MM.1S (cell line): ENCODE results near the gene GPT2.

Source experiments
- DNase-seq: peaks from one replicate; pipeline ENCODE4 v3.0.0-alpha.2; 2015
- H2AFZ ChIP-seq: fragments of 300-600 bp; sonication (generic); 2 replicates; pipeline ENCODE4 v1.6.0; 2016; ENCODE audit warnings: antibody characterized with exemption, low read length
- H3F3A ChIP-seq: fragments of 300-600 bp; sonication (generic); 2 replicates; pipeline ENCODE4 v1.6.1; 2016; ENCODE audit warnings: mild to moderate bottlenecking, antibody characterized with exemption, low read length, moderate library complexity, mixed read lengths; ENCODE audit not compliant: insufficient read depth
- H3K27ac ChIP-seq: fragments of 300-600 bp; sonication (generic); 2 replicates; pipeline ENCODE4 v1.5.1; 2016; ENCODE audit warnings: mild to moderate bottlenecking, low read length
- H3K27me3 ChIP-seq: fragments of 300-600 bp; sonication (generic); replicated peaks from 2 replicates; pipeline ENCODE4 v1.6.0; 2016; ENCODE audit warnings: low read length; ENCODE audit not compliant: insufficient read depth
- H3K36me3 ChIP-seq: fragments of 300-600 bp; sonication (generic); replicated peaks from 2 replicates; pipeline ENCODE4 v1.6.1; 2016; ENCODE audit warnings: mild to moderate bottlenecking, low read length, mixed read lengths; ENCODE audit not compliant: insufficient read depth
- H3K4me1 ChIP-seq: fragments of 300-600 bp; sonication (generic); 2 replicates; pipeline ENCODE4 v1.6.1; 2016; ENCODE audit warnings: low read length, mixed read lengths
- H3K4me2 ChIP-seq: fragments of 300-600 bp; sonication (generic); 2 replicates; pipeline ENCODE4 v1.6.0; 2016; ENCODE audit warnings: low read depth, low read length
- H3K4me3 ChIP-seq: fragments of 300-600 bp; sonication (generic); 2 replicates; pipeline ENCODE4 v1.5.1; 2016; ENCODE audit warnings: low read length, mixed read lengths
- H3K79me2 ChIP-seq: fragments of 300-600 bp; sonication (generic); 2 replicates; pipeline ENCODE4 v1.6.1; 2016; ENCODE audit warnings: mixed run types, low read length, mixed read lengths
- H3K9ac ChIP-seq: fragments of 300-600 bp; sonication (generic); 2 replicates; pipeline ENCODE4 v1.6.1; 2016; ENCODE audit warnings: low read length, mixed read lengths
- H3K9me2 ChIP-seq: fragments of 300-600 bp; sonication (generic); replicated peaks from 2 replicates; pipeline ENCODE4 v1.6.1; 2016; ENCODE audit warnings: mild to moderate bottlenecking, low read length, mixed read lengths; ENCODE audit not compliant: insufficient read depth
- H3K9me3 ChIP-seq: fragments of 300-600 bp; sonication (generic); replicated peaks from 2 replicates; pipeline ENCODE4 v1.6.1; 2016; ENCODE audit warnings: mild to moderate bottlenecking, low read length, mixed read lengths; ENCODE audit not compliant: insufficient read depth
- H4K20me1 ChIP-seq: fragments of 300-600 bp; sonication (generic); 2 replicates; pipeline ENCODE4 v1.6.1; 2016; ENCODE audit warnings: mild to moderate bottlenecking, low read length, moderate library complexity, mixed read lengths; ENCODE audit not compliant: insufficient read depth
- CTCF ChIP-seq: fragments of 300-600 bp; sonication (generic); IDR thresholded peaks from 2 replicates; pipeline ENCODE4 v1.5.1; 2016; ENCODE audit warnings: antibody characterized with exemption, low read length, mixed read lengths
- EZH2 ChIP-seq: fragments of 300-600 bp; sonication (generic); optimal IDR thresholded peaks from 2 replicates; pipeline ENCODE3; 2017; ENCODE audit warnings: low read depth, mild to moderate bottlenecking, antibody characterized with exemption, low read length, mixed read lengths
- EZH2phosphoT487 ChIP-seq: fragments of 300-600 bp; sonication (generic); IDR thresholded peaks from 2 replicates; pipeline ENCODE4 v1.6.1; 2018; ENCODE audit warnings: antibody characterized with exemption, low read length

GPT2 gene

DNA sequence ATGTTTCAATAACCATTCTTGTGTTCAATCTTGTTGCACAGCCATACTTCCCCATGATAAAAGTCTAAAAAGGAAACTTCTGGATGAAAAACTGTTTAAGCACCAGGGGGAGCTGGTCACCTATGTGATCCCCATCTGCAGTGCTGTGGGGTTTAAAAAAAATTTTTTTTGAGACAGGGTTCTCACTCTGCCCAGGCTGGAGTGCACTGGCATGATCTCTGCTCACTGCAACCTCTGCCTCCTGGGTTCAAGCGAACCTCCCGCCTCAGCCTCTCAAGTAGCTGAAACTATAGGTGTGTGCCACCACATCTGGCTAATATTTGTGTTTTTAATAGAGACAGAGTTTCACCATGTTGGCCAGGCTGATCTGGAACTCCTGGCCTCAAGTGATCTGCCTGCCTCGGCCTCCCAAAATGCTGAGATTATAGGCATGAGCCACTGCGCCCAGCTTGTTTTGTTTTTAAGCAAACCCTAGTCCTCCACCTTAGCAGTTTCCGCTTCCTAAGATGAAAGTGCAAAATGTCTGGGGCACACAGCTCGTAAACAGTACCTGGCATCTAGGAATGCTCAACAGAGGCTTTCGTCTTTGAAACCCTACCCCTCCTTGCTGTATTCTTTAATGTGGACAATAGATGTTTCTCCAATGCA is 63.9 kb downstream of the GPT2 start:
- Histone ChIP-seq H3K4me2 (no peak overlapping the region), H3K9ac (no peak overlapping the region), H3K27me3 (no peaks in the 10 kb centered on the region), H2AFZ (no peak overlapping the region), H3F3A (no peaks in the 10 kb centered on the region), H3K4me1 (no peaks in the 10 kb centered on the region), H3K4me3 (no peak overlapping the region), H3K79me2 (no peaks in the 10 kb centered on the region), H3K27ac (no peak overlapping the region), H3K36me3 (no peaks in the 10 kb centered on the region), H4K20me1 (no peaks in the 10 kb centered on the region), H3K9me3 (no peaks in the 10 kb centered on the region), H3K9me2 (no peaks in the 10 kb centered on the region)
- TF ChIP-seq EZH2 (no peak), CTCF (peak; percentile 62)
- peak; percentile 65 for DNase-seq

DNA sequence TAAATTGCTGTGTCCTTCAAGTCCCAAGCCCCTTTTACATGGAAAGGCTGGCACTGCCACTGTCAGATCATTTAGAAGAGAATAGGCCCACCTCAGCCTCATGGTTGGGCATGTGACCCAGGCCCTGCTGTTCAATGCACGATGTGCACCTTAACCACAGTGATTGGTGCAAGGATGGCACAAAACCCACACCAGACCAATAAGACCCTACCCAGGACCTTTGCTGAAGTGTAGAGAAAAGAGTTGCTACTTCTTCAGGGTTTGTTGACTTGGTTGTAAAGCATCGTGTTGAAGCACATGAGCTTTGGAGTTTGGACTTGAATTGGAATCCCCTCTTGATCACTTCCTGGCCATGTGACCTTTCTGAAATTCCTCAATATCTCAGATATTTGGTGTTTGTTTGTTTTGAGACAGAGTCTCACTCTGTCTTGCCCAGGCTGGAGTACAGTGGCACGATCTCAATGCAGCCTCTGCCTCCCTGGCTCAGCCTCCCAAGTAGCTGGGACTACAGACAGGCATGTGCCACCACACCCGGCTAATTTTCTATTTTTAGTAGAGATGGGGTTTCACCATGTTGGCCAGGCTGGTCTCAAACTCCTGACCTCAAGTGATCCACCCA is 64.5 kb downstream of the GPT2 start:
- Histone ChIP-seq H3K9me3 (no peaks in the 10 kb centered on the region), H4K20me1 (no peaks in the 10 kb centered on the region), H3K4me2 (no peak overlapping the region), H3K27ac (no peak overlapping the region), H3K9ac (no peak overlapping the region), H3F3A (no peaks in the 10 kb centered on the region), H3K4me1 (no peaks in the 10 kb centered on the region), H3K27me3 (no peaks in the 10 kb centered on the region), H3K4me3 (no peak overlapping the region), H3K79me2 (no peaks in the 10 kb centered on the region), H3K36me3 (no peaks in the 10 kb centered on the region), H3K9me2 (no peaks in the 10 kb centered on the region), H2AFZ (no peak overlapping the region)
- no peak for TF ChIP-seq CTCF
- TF ChIP-seq EZH2: no peak
- no peak for TF ChIP-seq EZH2phosphoT487
- no peak for DNase-seq

GRCh38 chr16:46949241-46949892 is 65.2 kb downstream of the GPT2 start:
- H3K9me3 ChIP-seq: no peaks in the 10 kb centered on the region
- H3K4me1 ChIP-seq: no peaks in the 10 kb centered on the region
- H3K27ac ChIP-seq: no peak overlapping the region
- H4K20me1 ChIP-seq: no peaks in the 10 kb centered on the region
- TF ChIP-seq EZH2: no peak
- TF ChIP-seq EZH2phosphoT487: no peak
- TF ChIP-seq CTCF: no peak
- H3K4me3 ChIP-seq: no peak overlapping the region
- H3K27me3 ChIP-seq: no peaks in the 10 kb centered on the region
- H3K36me3 ChIP-seq: no peaks in the 10 kb centered on the region
- no peak overlapping the region for H2AFZ ChIP-seq
- no peaks in the 10 kb centered on the region for H3K9me2 ChIP-seq
- H3K79me2 ChIP-seq: no peaks in the 10 kb centered on the region
- no peak for DNase-seq
- H3K4me2 ChIP-seq: no peak overlapping the region
- H3K9ac ChIP-seq: no peak overlapping the region
- H3F3A ChIP-seq: no peaks in the 10 kb centered on the region
